ENCODE data around the gene RPS18. TPM values are rescaled to one million over a fixed set of nuclear protein-coding genes. Genes with fewer than 3 reads are reported as not detected.

The RPS18 gene
- total RNA-seq, 1 experiment from 2014 or later = 3,216 TPM

GRCh38 chr6:33312361-33313104, 40.7 kb downstream of the RPS18 start:
- Mint-ChIP-seq H3K9me3 (no peaks in the 10 kb centered on the region), H3K4me3 (peak overlapping the region; percentile 83 to 97), H3K27ac (peak overlapping the region in 2 of 3 experiments; percentile 41 to 95; a peak in 3 of 7 replicates), H3K36me3 (ENCODE audit: insufficient read depth in 1 of 3, low read depth in 3 of 3) (peaks cover 2 to 14% (median 4%) of the 10 kb centered on the region in 3 experiments; a peak in 5 of 7 replicates), H3K4me1 (peaks cover 29 to 38% of the 10 kb centered on the region in 2 experiments), H3K27me3 (ENCODE audit: low read depth) (no peaks in the 10 kb centered on the region; the same call in 1 of the 2 replicates)
- Histone ChIP-seq H2BK12ac (ENCODE audit: insufficient read length, low read depth, low read length) (no peak overlapping the region), H3K4ac (ENCODE audit: low read depth, low read length) (no peak overlapping the region), H2BK20ac (ENCODE audit: low read depth, low read length, poor library complexity, severe bottlenecking) (no peak overlapping the region), H3K9ac (ENCODE audit: extremely low read depth, insufficient read length, low read length) (peak overlapping the region; percentile 48), H4K8ac (replicated peaks; ENCODE audit: insufficient read length, low read depth, low read length) (no peak overlapping the region), H2AFZ (ENCODE audit: low read length) (no peak overlapping the region), H2BK120ac (ENCODE audit: low read depth, low read length, poor library complexity, severe bottlenecking) (no peak overlapping the region), H3K56ac (ENCODE audit: insufficient read length, low read depth, low read length) (no peak overlapping the region), H3K9me3 (ENCODE audit: control insufficient read depth, low read depth, low read length) (no peaks in the 10 kb centered on the region), H4K91ac (ENCODE audit: insufficient read length, low read depth, low read length) (no peak overlapping the region), H3K4me2 (ENCODE audit: insufficient read depth, insufficient read length, low read length) (peak overlapping the region; percentile 92), H4K20me1 (ENCODE audit: control insufficient read depth, insufficient read depth, insufficient read length) (no peaks in the 10 kb centered on the region), H3K79me2 (ENCODE audit: insufficient read depth, low read length) (no peaks in the 10 kb centered on the region), H2AK5ac (ENCODE audit: insufficient read length, low read length) (no peak overlapping the region), H4K5ac (ENCODE audit: insufficient read length, low read depth, low read length) (no peak overlapping the region), H3K79me1 (ENCODE audit: insufficient read depth, low read depth, low read length, poor library complexity, severe bottlenecking) (no peaks in the 10 kb centered on the region), H3K23ac (ENCODE audit: insufficient read length, low read depth, low read length) (no peak overlapping the region), H3K14ac (ENCODE audit: insufficient read depth, low read length) (no peak overlapping the region; the same call in 1 of the 2 replicates), H3T11ph (ENCODE audit: low read length) (no peak overlapping the region), H2BK5ac (ENCODE audit: insufficient read length, low read length) (no peak overlapping the region), H2BK15ac (ENCODE audit: low read depth, low read length) (no peak overlapping the region), H3K27me3 (ENCODE audit: insufficient read depth, low read length) (no peaks in the 10 kb centered on the region), H3K23me2 (ENCODE audit: insufficient read length, low read depth, low read length, poor library complexity, severe bottlenecking) (peaks cover 31% of the 10 kb centered on the region), H3K18ac (ENCODE audit: insufficient read length, low read depth, low read length) (peak overlapping the region; percentile 54), H3K27ac (ENCODE audit: insufficient read length, low read depth, low read length) (no peak overlapping the region), H3K4me1 (ENCODE audit: insufficient read depth, low read length) (no peaks in the 10 kb centered on the region)
- TF ChIP-seq CTCF (conservative IDR thresholded peaks at IDR 0.05) = no peak; the same call in 2 of the 3 replicates
- no CpG with 5 or more reads among the region's 29 CpGs for WGBS (ENCODE audit: extremely low coverage, insufficient read length, low lambda C conversion rate)
- DNase-seq = peak; percentile 94

Measured in H9 (cell line).